ENCODE results near the gene SLC39A9.
"Not testable (repeated sequence)": the region's sequence is repeated elsewhere in the genome, so short reads cannot be mapped to it uniquely, and the experiment has no call there.

SLC39A9 gene

DNA sequence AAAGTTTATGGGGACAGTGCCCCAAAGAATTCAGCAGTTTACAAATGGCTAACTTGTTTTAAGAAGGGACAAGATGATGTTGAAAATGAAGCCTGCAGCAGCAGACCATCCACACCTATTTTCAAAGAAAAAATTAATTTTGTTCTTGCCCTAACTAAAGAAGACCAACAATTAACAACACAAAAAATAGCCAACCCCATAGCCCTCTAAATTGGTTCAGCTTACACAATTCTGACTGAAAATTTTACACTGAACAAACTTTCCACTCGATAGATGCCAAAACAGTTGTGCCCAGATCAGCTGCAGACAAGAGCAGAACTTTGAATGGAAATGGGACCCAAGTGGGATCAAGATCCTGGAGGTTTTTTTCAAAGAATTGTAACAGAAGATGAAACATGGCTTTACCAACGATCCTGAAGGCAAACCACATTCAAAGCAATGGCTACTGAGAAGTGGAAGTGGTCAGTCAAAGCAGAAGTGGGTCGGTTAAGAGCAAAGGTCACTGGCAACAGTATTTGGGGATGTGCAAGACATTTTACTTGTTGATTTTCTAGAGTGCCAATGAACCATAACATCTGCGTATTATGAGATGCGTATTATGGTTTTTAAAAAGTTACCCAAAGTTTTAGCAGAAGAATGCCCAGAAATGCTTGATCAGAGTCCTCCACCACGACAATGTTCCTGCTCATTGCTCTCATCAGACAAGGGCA is 30.0 kb downstream of the SLC39A9 start:
- no peak for DNase-seq

DNA sequence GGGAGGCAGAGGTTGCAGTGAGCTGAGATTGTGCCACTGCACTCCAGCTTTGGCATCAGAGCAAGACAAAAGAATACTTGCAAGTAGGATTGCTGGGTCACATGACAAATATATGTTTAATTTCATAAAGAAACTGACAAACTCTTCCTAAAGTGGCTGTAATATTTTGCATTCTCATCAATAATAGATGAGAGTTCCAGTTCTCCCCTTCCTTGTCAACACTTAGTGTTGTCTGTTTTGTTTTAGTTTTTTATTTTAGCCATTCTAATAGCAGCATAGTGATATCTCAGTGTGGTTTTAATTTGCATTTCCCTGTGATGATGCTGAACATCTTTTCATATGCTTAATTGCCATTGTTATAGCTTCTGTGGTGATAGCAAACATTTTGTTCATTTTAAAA is 31.2 kb downstream of the SLC39A9 start:
- DNase-seq = no peak

DNA sequence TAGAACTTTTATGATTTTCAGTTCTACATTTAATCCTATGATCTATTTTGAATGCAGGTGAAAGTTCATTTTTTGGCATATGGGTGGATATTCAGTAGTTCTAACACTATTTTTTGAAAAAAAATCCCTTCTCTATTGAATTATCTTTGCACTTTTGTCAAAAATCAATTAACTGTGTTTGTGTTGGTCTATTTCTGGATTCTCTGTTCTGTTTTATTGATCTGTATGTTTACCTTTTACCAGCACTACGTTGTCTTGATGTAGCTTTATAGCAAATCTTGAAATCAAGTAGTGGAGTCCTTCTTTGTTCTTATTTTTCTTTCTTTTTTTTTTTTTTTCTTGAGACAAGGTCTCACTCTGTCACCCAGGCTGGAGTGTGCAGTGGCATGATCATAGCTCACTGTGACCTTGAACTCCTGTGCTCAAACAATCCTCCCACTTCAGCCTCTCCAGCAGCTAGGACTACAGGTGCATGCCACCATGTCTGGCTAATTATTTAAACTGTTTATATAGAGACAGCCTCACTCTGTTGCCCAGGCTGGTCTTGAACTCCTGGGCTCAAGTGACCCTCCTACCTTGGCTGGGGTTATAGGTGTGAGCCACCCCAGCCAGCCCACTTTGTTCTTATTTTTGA is 31.9 kb downstream of the SLC39A9 start:
- DNase-seq = no peak

DNA sequence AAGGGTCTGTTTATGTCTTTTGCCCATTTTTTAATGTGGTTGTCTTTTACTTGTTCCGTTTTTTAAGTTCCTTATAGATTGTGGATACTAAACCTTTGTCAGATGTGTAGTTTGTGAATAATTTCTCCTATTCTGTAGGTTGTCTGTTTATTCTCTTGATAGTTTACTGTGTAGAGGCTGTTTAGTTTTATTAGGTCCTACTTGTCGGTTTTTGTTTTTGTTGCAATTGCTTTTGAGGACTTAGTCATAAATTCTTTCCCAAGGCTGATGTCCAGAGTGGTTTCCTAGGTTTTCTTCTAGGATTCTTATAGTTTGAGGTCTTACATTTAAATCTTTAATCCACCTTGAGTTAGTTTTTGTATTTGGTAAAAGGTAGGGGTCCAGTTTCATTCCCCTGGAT is 33.9 kb downstream of the SLC39A9 start:
- no peak for DNase-seq

DNA sequence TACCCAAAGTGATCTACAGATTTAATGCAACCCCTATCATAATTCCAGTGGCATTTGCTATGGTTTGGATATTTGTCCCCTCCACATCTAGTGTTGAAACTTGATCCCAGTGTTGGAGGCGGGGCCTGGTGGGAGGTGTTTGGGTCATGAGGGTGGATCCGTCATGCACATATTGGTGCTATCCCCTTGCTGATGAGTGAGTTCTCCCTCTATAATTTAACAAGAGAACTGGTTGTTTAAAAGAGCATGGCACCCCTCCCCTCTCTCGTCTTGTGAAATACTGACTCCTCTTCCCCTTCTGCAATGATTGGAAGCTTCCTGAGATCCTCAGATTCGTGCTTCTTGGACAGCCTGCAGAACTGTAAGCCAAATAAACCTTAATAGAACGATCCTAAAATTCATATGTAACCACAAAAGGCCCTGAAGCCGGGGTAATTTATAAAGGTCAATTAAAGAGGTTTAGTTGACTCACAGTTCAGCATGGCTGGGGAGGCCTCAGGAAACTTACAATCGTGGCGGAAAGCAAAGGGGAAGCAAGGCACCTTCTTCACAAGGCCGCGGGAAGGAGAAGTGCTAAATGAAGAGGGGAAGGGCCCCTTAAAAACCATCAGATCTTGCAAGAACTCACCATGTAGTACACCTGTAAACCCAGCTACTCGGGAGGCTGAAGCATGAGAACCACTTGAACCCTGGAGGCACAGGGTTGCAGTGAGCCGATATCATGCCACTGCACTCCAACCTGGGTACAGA is 41.2 kb downstream of the SLC39A9 start:
- DNase-seq = no peak

DNA sequence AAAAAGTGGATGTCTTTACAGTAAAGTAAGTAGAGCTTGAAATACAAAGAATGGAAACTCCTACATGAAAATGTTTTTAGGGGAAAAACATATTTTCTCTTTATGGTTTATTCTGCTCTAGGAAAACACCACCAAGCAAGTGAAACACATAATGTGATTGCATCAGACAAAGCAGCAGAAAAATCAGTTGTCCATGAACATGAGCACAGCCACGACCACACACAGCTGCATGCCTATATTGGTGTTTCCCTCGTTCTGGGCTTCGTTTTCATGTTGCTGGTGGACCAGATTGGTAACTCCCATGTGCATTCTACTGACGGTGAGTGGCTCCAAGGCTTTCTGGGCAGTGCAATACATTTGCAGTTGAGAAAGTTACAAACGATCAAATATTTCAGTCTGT is 43.5 kb downstream of the SLC39A9 start:
- no peak for DNase-seq

DNA sequence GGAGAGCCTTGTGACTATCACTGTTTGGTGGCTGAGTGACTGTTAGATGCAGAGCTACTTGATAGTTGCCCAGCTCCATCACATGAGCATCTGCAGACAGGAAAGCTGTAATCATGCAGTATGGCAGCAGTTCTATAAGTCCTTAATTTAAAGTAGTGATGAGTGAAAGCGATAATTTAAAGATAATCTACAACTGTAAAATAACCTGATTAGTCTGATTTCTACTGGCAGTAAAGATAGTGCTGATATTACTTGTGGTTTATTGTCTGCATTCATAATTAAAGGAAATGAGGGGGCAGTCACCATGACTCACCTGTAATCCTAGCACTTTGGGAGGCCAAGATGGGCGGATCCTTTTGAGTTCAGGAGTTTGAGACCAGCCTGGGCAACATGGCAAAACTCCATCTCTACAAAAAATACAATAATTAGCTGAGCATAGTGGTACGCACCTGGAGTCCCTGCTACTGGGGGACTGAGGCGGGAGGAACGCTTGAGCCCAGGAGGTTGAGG is 44.9 kb downstream of the SLC39A9 start:
- DNase-seq = no peak

DNA sequence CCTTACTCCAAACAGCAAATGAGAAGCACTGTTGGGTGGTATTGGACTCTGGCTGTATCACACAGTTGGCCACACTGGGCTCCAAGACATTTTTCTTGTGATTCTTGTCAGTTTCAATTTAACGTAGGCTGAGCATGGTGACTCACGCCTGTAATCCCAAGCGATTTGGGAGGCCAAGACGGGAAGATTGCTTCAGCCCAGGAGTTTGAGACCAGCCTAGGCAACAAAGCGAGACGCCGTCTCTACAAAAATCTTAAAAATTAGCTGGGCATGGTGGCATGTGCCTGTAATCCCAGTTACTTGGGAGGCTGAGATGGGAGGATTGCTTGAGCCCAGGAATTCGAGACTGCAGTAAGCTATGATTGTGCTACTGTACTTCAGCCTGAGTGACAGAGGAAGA is 50.7 kb downstream of the SLC39A9 start:
- DNase-seq = no peak

DNA sequence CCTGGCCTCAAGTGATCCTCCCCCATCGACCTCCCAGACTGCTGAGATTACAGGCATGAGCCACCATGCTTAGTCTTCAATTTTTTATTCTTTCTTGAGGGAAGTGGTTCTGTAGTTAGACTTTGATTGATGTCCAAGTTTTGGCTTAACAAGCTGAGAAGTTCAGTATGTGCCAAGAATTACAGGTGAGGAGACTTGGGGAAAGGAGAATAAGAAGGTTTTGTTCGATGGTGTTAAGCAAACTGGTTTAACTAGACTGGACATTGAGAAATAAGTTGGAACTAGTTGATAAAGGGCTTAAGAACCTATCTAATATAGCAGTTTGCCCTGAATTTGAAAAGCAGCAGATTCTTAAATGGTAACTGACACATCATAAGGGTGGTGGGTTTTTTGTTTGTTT is 53.4 kb downstream of the SLC39A9 start:
- no peak for DNase-seq

DNA sequence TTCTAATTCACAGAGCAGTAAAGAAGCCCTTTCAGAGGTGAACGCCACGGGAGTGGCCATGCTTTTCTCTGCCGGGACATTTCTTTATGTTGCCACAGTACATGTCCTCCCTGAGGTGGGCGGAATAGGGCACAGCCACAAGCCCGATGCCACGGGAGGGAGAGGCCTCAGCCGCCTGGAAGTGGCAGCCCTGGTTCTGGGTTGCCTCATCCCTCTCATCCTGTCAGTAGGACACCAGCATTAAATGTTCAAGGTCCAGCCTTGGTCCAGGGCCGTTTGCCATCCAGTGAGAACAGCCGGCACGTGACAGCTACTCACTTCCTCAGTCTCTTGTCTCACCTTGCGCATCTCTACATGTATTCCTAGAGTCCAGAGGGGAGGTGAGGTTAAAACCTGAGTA is 59.9 kb downstream of the SLC39A9 start:
- no peak for DNase-seq

DNA sequence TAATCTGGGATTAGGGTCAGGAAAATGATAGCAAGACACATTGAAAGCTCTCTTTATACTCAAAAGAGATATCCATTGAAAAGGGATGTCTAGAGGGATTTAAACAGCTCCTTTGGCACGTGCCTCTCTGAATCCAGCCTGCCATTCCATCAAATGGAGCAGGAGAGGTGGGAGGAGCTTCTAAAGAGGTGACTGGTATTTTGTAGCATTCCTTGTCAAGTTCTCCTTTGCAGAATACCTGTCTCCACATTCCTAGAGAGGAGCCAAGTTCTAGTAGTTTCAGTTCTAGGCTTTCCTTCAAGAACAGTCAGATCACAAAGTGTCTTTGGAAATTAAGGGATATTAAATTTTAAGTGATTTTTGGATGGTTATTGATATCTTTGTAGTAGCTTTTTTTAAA is 60.6 kb downstream of the SLC39A9 start:
- DNase-seq = no peak

DNA sequence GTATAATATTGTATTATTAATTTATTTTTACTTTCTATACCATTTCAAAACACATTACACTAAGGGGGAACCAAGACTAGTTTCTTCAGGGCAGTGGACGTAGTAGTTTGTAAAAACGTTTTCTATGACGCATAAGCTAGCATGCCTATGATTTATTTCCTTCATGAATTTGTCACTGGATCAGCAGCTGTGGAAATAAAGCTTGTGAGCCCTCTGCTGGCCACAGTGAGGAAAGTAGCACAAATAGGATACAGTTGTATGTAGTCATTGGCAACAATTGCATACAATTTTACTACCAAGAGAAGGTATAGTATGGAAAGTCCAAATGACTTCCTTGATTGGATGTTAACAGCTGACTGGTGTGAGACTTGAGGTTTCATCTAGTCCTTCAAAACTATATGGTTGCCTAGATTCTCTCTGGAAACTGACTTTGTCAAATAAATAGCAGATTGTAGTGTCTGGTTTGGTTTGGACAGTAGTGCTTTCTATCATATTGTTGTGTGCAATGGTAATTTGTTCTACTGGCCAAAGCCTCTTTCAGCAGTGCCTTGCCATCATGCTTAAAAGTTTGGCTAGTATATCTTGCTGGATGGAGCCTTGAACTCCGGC is 61.7 kb downstream of the SLC39A9 start:
- DNase-seq = peak; percentile 2 to 71

DNA sequence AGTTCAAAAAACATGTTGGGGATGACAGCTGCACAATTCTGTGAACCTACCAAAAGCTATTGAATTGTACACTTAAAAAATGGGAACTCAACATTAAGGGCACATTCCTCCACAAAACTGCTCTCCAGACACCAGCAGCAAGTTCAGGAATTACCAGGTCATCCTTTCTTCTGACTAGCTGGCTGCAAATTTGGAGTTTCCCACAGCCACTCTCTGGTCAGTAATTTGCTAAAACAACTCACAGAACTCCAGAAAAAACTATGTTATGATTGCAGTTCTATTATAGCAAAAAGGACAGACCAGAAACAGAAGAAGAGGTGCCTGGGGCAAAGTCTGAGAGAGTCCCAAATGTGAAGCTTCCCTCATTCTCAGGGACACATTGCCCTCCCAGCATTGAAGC is 65.9 kb downstream of the SLC39A9 start:
- no peak for DNase-seq

DNA sequence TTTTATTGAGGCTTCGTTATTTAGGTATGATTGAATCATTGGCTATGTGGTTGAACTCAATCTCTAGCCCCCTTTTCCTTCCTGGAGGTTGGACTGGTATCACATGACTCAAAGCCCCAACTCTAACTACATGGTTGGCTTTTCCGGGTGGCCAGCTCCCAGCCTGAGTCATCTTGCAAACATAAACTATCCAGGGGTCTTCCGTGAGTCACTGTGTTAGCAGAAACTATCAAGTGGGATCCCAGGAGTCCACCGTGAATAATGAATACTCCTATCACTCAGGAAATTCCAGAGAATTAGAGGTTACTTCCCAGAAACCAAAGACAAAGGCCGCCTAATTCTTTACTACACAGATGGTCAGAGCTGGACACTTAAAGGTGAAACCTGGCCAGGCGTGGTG is 66.3 kb downstream of the SLC39A9 start:
- no peak for DNase-seq

DNA sequence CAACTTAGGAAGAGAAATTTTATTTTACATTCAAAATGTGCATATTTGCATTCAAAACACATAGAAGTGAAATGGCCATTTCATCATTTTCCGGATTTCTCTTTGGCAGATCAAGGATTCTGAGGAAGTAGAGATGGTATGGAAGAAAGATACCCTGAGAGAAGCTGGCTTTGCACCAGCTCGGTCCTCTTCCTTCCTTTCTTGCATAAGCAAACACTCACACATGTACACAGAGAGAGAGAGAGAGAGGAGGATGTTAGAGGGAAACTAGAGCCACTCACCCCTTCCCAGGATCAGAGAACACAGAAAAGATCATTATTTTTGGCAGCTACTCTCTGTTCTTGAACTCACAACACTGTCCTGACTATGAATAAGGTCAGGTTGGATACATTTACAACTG is 70.5 kb downstream of the SLC39A9 start:
- no peak for DNase-seq

DNA sequence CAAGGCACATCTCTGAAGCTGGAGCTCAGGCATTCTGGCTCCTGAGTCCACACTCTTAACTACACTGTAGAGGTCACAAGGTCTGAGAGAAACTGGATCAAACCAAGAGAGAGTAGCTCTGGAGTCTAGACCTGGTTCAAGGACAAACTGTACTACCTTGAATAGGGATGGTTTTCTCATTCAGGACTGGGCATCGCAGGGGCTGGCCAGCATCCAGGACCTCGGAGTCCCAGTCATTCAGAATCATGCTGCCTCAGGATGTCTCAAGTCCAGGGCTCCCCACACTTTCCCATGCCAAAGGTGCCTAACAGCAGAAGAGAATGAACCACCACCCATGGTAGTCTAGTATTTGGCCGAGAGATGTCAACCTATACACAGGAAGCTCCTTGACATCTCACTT is 72.9 kb downstream of the SLC39A9 start:
- DNase-seq = no peak

DNA sequence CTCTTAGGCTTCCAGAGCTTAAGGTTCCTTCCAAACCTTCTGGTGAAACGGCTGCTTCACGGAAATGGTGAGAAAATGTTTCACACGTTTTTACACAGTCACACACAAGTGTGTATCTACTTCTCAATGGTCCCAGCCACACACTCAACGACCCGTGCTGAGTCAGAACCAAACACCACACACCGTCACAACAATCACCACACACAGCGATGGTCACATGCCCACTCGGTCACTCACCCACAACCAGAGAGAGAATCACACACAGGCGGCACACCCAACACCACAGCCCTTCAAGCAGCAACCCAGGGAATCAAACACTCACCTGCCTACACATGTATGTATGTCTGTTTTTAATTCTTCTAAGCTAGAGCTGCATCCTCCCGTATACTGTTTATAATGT is 73.4 kb downstream of the SLC39A9 start:
- no peak for DNase-seq

DNA sequence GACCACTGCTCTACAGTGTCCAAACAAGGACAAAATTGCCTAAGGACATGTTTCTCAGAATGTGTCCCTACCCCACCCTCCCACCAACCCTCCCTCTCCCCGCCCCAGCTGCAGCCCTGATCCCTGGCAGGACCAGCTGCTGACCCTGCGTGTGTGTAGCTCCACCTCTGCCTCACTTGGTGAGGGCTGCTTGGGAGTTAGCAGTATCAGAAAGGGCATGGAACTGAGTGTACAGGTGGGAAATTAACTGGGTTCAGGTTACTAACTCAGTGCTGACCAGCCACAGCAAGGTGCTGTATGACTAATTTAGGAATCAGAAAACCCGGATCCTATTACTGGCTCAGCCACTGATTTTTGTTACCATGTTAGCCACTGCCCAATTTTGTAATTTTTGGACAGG is 74.8 kb downstream of the SLC39A9 start:
- DNase-seq = no peak

DNA sequence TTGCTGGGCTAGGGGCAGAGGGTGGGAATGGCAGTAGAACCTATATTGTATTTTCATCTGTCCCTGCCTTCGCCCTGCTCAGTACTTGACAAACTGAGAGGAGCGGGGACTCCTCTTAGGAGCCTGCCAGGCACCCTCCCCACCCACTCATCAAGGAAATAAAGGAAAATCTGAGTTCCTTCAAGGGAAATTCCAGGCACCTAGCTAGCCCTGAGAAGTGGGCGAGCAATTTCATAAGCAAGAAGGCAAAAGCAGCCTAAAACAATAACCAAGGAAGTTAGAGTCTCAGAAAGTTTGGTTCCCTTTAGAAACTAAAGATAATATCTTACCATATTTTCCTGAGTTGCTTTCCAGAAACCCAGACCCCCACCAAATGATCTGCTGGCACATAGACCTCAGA is 75.5 kb downstream of the SLC39A9 start:
- DNase-seq = no peak

DNA sequence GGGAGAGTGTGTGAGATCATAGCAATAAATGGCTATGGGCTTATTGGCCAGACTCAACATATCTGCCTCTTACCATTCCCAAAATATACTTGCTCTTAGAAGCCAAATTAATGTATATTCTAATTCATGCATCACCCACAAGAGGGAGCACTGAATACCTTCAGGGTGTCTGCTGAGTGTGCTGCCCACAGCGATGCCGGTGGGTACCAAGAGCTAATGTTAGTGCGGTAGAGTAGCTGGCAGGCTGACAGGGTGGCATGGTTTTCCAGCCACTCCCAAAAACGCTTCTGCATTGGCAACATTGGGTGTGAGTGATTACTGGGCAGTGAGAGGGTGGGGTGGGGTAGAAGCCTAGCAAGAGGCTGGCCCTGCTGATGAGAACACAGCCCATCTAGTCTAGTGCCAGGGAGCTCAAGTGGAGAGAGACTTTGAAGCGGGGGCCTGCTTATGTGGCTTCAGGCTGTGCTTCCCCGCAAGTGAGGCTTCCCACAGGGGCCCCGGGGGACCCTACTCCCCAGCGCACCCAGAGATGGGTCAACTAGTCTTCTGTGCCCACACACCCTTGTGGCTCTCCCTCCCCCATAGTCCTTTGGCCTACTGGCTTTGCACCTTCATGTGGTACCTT is 76.8 kb downstream of the SLC39A9 start:
- DNase-seq = no peak

DNA sequence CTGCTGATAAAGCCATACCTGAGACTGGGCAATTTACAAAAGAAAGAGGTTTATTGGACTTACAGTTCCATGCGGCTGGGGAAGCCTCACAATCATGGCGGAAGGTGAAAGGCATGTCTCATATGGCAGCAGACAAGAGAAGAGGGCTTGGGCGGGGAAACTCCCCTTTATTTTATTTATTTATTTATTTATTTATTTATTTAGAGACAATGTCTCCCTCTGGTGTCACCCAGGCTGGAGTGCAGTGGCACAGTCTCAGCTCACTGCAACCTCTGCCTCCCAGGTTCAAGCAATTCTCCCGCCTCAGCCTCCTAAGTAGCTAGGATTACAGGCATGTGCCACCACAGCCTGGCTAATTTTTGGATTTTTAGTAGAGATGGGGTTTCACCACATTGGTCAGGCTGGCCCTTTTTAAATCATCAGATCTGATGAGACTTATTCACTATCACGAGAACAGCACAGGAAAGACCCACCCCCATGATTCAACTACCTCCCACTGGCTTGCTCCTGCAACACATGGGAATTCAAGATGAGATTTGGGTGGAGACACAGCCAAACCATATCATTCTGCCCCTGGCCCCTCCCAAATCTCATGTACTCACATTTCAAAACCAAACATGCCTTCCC is 78.4 kb downstream of the SLC39A9 start:
- not testable (repeated sequence) for DNase-seq

DNA sequence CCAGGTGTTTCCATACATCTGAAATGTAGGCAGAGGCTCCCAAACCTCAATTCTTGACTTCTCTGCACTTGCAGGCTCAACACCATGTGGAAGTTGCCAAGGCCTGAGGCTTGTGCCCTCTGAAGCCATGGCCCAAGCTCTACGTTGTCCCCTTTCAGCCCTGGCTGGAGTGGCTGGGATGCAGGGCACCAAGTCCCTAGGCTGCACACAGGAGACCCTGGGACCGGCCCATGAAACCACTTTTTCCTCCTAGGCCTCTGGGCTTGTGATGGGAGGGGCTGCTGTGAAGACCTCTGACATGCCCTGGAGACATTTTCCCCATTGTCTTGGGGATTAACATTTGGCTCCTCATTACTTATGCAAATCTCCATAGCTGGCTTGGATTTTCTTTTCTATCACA is 79.6 kb downstream of the SLC39A9 start:
- not testable (repeated sequence) for DNase-seq

DNA sequence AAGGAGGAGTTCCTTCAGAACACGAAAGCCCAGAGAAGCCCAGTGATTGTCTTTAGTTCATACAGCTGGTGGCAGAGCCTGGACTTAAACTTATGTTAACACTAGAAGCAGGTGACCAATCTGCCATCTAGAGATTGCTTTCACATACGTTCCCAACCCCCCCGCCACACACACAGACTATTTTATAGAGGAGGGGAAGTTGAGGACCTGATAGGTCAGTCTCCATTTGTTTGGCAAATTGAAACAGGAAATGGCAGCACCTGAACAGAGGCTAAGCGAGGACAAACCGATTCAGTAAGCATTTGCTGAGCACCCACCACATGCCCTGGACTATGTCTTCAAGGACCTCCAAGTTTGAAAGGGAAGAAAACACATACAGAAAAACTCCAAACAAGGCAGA is 81.2 kb downstream of the SLC39A9 start:
- DNase-seq = no peak
